NCI-H146 treated with DMSO at 0.1 percent for 48 hours (cell line): ENCODE data around the gene TEX10.

Experiments used
- DNase-seq: peaks from one replicate; lab custom pipeline; 2025; ENCODE audit not compliant: unreplicated experiment; lab: John Stamatoyannopoulos, UW

TEX10 gene

GRCh38 chr9:100285601-100286000 lies 67.1 kb downstream of the TEX10 start:
- no peak for DNase-seq

- DNase-seq = no peak
These were observed 67.7 kb downstream of the TEX10 start for GRCh38 chr9:100285080-100285479.

GRCh38 chr9:100284247-100284646 lies 68.5 kb downstream of the TEX10 start:
- DNase-seq = no peak

GRCh38 chr9:100282388-100282719 lies 70.4 kb downstream of the TEX10 start:
- DNase-seq = no peak

- no peak for DNase-seq
These were observed 70.9 kb downstream of the TEX10 start for GRCh38 chr9:100281676-100282387.

DNA sequence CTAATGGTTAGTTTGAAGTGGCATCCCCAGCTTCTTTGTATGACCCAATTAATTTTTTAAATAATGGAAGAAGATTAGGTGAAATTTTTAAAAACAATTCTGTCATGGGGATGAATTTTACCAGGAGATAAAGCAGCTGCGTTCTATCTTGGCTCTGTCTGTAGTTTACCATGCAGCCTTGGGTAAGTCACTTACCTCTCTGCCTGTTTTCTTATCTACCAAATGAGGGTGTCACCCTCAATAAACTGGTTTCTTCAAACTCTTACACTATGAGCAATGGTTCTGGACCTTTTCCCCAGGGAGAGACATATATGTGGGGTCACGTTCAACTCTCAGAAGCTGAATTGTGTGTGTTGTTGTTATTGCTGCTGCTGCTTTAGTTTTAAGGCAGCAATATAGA lies 71.7 kb downstream of the TEX10 start:
- no peak for DNase-seq

DNA sequence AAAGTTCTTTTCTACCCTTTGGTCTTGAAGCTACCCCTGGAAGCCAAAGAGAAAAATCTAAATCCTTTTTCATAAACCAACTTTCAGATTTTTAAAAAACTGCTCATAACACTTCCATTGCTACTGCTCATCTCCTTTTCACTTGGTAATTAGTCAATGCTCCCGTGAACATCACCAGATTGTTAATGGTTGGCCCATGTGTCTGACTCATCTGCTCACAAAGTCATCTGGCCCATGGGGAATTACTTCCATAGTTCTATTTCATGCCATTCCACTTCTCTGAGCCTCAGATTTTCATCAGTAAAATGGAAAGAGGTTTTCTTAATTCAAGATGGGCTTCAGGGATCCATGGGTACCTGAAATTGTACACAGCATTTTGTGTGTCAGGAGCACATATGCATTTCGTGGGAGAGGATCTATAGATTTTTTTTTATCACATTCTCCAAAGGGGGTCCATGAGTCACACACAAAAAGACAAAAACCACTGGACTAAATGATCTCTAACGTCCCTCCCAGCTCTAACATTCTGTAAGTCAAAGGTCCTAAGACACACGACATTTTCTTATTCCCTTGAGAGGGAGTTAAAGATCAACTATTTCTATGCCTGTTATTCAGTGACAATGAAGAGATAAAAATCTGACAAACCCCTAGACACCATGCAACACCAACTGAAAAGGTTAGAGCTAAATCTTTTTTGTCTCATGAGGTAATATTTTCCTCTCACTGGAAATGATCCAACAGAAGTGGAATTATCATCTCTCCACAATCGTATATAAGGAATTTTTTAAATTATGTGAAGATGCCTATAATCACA lies 75.4 kb downstream of the TEX10 start:
- DNase-seq = no peak

DNA sequence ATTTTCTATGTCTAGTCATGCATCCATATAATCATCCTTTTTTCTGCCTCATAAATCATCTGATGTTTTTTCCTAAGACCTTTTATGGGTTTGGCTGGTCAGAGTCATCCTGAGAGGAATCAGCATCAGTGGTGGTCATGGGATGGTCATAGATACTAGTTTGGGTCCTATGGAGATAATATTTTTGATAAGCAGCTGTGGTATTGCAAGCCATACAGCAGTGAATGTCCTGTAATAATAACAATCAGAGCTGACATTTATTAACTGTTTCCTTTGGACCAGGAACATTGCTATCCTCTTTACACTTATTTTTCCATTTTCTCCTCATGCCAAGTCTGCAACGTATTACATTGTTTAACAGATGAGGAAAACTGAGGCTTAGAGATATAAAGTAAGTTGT lies 83.1 kb downstream of the TEX10 start:
- no peak for DNase-seq

DNA sequence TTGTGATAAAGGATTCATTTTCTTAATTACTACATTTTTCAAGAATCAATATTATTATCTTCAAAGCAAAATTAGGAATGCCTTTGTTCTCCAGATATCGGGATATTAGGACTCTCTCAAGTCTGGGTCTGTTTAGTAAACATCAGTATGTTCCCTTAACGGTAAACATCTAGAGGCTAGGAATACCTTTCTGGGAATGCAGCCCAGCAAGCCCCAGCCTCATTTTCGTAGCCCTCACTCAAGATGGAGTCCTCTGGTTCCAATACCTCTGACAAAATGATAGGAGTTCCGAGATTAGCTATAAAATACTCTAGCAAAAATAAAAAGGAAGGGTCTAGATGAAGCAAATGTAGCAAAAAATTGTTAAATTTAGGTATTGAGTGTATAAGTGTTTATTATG lies 84.5 kb downstream of the TEX10 start:
- DNase-seq = no peak

- DNase-seq = no peak
These were observed 85.5 kb downstream of the TEX10 start for GRCh38 chr9:100267211-100267610.
